Measurements from ENCODE around the gene ST6GAL2. TPM values are rescaled to one million over a fixed set of nuclear protein-coding genes. Genes with fewer than 3 reads are reported as not detected.

Gene ST6GAL2
- total and polyA plus RNA-seq, 2 of the 8 experiments (the other 6 are each of a cell fraction or from before 2014, with no cell fraction given), result 2.7 to 17.5 TPM

DNA sequence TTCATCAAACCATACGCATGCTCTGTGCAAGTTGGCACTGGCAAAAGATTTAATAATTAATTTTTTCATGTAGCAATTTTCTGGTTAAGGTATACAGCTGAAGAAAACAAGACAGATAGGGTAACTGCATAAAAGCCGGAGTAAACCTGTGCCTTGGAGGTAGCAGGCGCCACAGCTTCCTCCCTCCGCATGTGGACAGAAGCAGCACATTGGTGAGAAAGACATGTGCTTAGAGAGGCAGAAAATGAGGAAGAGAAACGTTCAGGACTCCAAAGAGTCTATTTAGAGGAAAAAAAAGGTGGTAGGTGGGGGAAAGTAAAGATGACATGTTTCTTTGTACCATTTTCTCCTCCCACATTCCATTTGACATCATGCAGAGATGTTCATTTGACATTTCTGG is 9.3 kb downstream of the ST6GAL2 start (continued):
- TF ChIP-seq SIN3A (conservative IDR thresholded peaks at IDR 0.05 in 1 of 2, IDR thresholded peaks at IDR 0.05 in 1 of 2; ENCODE audit: low read depth in 1 of 2, low read length in 2 of 2) (no peak), KDM5A (IDR thresholded peaks at IDR 0.05; ENCODE audit: low read length) (no peak), FOSL1 (IDR thresholded peaks at IDR 0.05; ENCODE audit: insufficient read depth, low read depth, low read length) (no peak), POU5F1 (IDR thresholded peaks at IDR 0.05; ENCODE audit: low read depth, low read length) (no peak), TBP (IDR thresholded peaks at IDR 0.05; ENCODE audit: low read depth, low read length) (no peak), SUZ12 (IDR thresholded peaks at IDR 0.05; ENCODE audit: low read length) (no peak)

Measured in H1 (cell line).